ENCODE data around the gene ATXN7L1. TPM values are rescaled to one million over a fixed set of nuclear protein-coding genes. Genes with fewer than 3 reads are reported as not detected.

ATXN7L1 gene
- polyA plus RNA-seq, 4 donors, result 9.4 to 12.6 (median 10.8) TPM

- DNase-seq (ENCODE audit: low read depth in 4 of 4, low spot score in 3 of 4), result no peak
Observed at GRCh38 chr7:105565190-105565589, 311.2 kb downstream of the ATXN7L1 start.

DNA sequence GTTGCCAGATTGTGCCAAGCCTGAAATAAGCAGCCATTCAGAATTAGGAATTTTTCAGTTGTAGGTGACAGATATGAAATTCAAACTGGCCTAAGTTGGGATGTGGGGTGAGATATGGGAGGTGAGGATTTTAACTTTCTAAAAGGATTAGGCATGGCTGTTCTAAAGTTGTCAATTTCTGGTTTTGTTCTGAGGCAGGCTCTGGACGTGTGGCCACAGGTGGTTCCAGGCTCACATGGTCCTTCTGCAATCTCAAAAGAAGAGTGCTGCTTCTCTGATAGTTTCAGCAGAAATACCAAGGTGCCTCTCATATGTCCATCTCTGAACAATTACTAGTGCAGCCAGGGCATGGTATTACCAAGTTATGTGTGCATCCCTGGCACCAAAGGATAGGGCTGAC lies 316.5 kb downstream of the ATXN7L1 start:
- no peak for DNase-seq (ENCODE audit: low read depth in 4 of 4, low spot score in 3 of 4)

Other genes with a start within 250 kb of the ATXN7L1 start
- 1 to 10 TPM; 5.0 to 6.8 (median 6.0) TPM for gene CDHR3, start 86.7 kb upstream of the ATXN7L1 start, polyA plus RNA-seq (ENCODE audit: insufficient read length in 4 of 4)
- gene SYPL1, start 235.7 kb upstream of the ATXN7L1 start, polyA plus RNA-seq (ENCODE audit: insufficient read length in 4 of 4), result 100 to 1,000 TPM; 137 to 166 (median 161) TPM